GM08714 (cell line): ENCODE data around the gene ITGB3.
A peak's percentile ranks its signal among the peaks of the same experiment; 100 is the strongest.
"Not testable (repeated sequence)": the region's sequence is repeated elsewhere in the genome, so short reads cannot be mapped to it uniquely, and the experiment has no call there.

Experiments
- H3K4me3 ChIP-seq: fragments of 200-500 bp; sonication (Bioruptor generic); 2 replicates; pipeline ENCODE4 v1.5.1; 2014; ENCODE audit warnings: mild to moderate bottlenecking, low read length, inconsistent platforms
- ZNF274 ChIP-seq: IDR thresholded peaks from 2 replicates; pipeline ENCODE4 v1.6.1; 2012; ENCODE audit warnings: mild to moderate bottlenecking, low read depth, low read length

Gene ITGB3

GRCh38 chr17:47252209-47252608, 1.4 kb upstream of the ITGB3 start:
- TF ChIP-seq ZNF274 = no peak
- no peak overlapping the region for H3K4me3 ChIP-seq

- TF ChIP-seq ZNF274 = no peak
- peak overlapping the region; percentile 70; the same call in 1 of the 2 replicates for H3K4me3 ChIP-seq
Measured at GRCh38 chr17:47252766-47253512, 688 bp upstream of the ITGB3 start.

DNA sequence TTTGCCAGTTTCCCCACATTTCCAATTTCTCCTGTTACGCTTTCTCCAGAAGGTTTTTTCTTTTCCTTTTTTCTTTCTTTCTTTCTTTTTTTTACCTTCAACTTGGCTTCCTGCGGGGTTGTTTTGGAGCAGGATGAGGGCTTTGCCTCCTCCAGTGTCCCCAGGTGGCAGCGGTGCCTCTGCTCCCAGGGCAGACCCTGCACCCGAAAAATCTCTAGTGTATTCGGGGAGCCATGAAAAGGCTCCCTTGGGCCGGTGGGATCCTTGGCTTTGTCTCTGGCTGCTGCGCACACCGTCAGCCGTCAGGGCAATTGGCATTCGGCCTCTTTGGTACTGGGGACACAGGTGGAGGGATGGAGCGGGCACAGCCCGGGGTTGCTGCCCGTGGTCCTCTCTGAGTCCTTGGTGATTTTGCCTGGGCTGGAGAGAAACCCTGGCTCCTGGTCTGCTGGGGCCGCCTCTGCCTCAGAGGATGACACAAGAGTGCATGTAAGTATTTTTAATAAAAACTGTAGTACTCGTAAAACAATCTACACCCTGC, 846 bp downstream of the ITGB3 start:
- TF ChIP-seq ZNF274 = no peak
- peak overlapping the region; percentile 70 for H3K4me3 ChIP-seq

GRCh38 chr17:47257651-47258339, 4.2 kb downstream of the ITGB3 start:
- peak overlapping the region; percentile 15; the same call in 1 of the 2 replicates for H3K4me3 ChIP-seq
- TF ChIP-seq ZNF274 = no peak

GRCh38 chr17:47262586-47262985, 9.0 kb downstream of the ITGB3 start:
- TF ChIP-seq ZNF274 = no peak
- no peak overlapping the region for H3K4me3 ChIP-seq

DNA sequence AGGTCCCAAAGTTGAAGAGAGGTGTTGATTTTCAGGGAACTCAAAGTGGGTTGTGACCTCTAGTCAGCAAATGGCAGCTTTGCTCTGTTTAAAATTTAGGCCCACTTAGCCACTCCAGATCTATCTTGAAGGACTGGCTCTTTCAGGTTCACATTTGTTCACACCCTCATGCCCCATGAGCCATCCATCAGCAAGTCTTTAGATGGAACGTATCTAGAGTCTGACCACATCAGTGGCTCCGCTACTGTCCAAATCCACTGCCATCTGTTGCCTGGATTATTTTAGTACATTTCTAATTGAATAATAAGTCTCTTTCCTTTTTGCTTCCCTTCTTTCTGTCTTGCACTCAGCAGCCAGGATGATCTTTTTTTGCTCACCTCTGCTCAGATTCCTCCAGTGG, 10.5 kb downstream of the ITGB3 start:
- no peak for TF ChIP-seq ZNF274
- no peak overlapping the region for H3K4me3 ChIP-seq

- TF ChIP-seq ZNF274 = no peak
Measured at GRCh38 chr17:47265983-47266541, 12.4 kb downstream of the ITGB3 start.

GRCh38 chr17:47266782-47267181, 13.2 kb downstream of the ITGB3 start:
- TF ChIP-seq ZNF274 = no peak
- H3K4me3 ChIP-seq = no peak overlapping the region

More at GRCh38 chr17:47265983-47266541, 12.4 kb downstream of the ITGB3 start:
- H3K4me3 ChIP-seq = no peak overlapping the region

GRCh38 chr17:47267354-47267828, 13.8 kb downstream of the ITGB3 start:
- H3K4me3 ChIP-seq = no peak overlapping the region
- no peak for TF ChIP-seq ZNF274

GRCh38 chr17:47268964-47269363, 15.3 kb downstream of the ITGB3 start:
- H3K4me3 ChIP-seq = not testable (repeated sequence)

GRCh38 chr17:47269561-47270280, 16.1 kb downstream of the ITGB3 start:
- H3K4me3 ChIP-seq = not testable (repeated sequence)

DNA sequence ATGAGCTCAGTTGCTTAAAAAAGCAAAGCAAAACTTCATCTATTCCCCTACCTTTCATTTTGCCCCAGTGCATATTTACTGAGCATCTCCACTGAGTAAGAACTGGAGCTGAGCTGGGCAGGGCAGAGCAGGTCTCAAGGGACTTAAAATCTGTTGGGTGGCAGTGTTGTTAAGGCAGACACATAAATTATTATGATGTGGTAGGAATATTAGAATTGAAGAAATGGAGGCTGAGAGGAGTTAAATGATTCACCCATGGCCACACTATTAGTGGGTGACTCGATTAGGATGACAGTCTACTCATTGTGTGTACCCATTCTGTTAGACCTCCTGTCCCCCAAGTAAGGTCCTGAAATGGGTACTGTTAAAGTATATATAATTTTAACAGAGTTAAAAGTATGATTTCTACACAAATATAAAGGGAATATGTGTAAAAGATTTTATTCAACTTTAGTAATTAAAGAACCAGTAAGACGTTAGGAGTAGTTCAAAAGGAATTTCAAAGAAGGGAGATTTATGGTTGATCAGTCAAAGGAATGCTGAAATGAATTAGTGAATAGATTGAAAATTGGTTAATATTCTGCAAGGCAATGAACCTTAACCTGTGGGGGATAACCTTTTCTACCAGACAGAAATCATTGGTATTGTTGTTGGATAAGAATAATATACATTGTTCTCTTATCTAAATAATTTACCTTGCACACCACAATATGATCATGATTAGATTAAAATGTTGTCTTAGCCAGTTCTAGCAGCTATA, 17.5 kb downstream of the ITGB3 start:
- no peak for TF ChIP-seq ZNF274
- H3K4me3 ChIP-seq = no peak overlapping the region

DNA sequence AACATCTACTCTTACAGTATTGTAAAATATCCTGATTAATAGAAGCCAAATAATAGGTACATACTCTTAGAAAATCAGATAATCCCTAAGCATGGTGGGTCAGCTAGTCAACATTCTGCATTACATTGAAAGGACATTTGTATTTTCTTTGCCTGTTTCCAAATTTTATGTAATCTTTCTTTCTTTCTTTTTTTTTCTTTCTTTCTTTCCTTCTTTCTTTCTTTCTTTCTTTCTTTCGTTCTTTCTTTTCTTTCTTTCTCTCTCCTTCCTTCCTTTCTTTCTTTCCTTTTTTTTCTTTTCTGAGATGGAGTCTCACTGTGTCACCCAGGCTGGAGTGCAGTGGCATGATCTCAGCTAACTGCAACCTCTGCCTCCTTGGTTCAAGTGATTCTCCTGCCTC, 18.9 kb downstream of the ITGB3 start:
- no peak overlapping the region for H3K4me3 ChIP-seq
- TF ChIP-seq ZNF274 = no peak
